M059J (cell line): Measurements from ENCODE around the gene CDC20. TPM values are rescaled to one million over a fixed set of nuclear protein-coding genes. Genes with fewer than 3 reads are reported as not detected.
A peak's percentile ranks its signal among the peaks of the same experiment; 100 is the strongest.

ENCODE experiments used
- DNase-seq: peaks from one replicate; pipeline ENCODE4 v3.0.0-alpha.2; 2012; ENCODE audit warnings: low read depth
- total RNA-seq: library from RNA; depleted of rRNA; stranded (reverse); fragments of >200 nt; shearing (Covaris generic); gene quantifications from 2 replicates; pipeline ENCODE4 v1.2.3, GENCODE V29; 2014

CDC20 gene
- total RNA-seq, 1 experiment from 2014 or later = 274 TPM

- peak; percentile 83 for DNase-seq
Measured at GRCh38 chr1:43329995-43330751, 28.6 kb upstream of the CDC20 start.

- no peak for DNase-seq
Measured at GRCh38 chr1:43331688-43332087, 27.1 kb upstream of the CDC20 start.

GRCh38 chr1:43334453-43335205 lies 24.2 kb upstream of the CDC20 start:
- DNase-seq = no peak

- no peak for DNase-seq
Measured at GRCh38 chr1:43337588-43337987, 21.2 kb upstream of the CDC20 start, which contains the start of gene MPL. TSS of gene MPL (plus strand) at chr1:43337818. CDS start at chr1:43337849, 31 bp downstream.

- no peak for DNase-seq
Measured at GRCh38 chr1:43338001-43338400, 20.8 kb upstream of the CDC20 start.

- DNase-seq = no peak
Measured at GRCh38 chr1:43339584-43340232, 19.1 kb upstream of the CDC20 start.

- DNase-seq = no peak
Measured at GRCh38 chr1:43340559-43340958, 18.2 kb upstream of the CDC20 start.

GRCh38 chr1:43344267-43344850 lies 14.4 kb upstream of the CDC20 start:
- DNase-seq = no peak

- peak; percentile 40 for DNase-seq
Measured at GRCh38 chr1:43345120-43345519, 13.7 kb upstream of the CDC20 start.

- DNase-seq = no peak
Measured at GRCh38 chr1:43346636-43347035, 12.1 kb upstream of the CDC20 start.

- no peak for DNase-seq
Measured at GRCh38 chr1:43348343-43348808, 10.4 kb upstream of the CDC20 start.

- DNase-seq = peak; percentile 91
Measured at GRCh38 chr1:43348809-43349593, 9.8 kb upstream of the CDC20 start.

- peak; percentile 94 for DNase-seq
Measured at GRCh38 chr1:43349594-43350306, 9.0 kb upstream of the CDC20 start.

- DNase-seq = no peak
Measured at GRCh38 chr1:43350976-43351375, 7.8 kb upstream of the CDC20 start.

- DNase-seq = no peak
Measured at GRCh38 chr1:43351421-43352350, 7.1 kb upstream of the CDC20 start.

- DNase-seq = no peak
Measured at GRCh38 chr1:43352351-43352705, 6.5 kb upstream of the CDC20 start.

GRCh38 chr1:43352881-43353280 lies 5.9 kb upstream of the CDC20 start:
- no peak for DNase-seq

- no peak for DNase-seq
Measured at GRCh38 chr1:43354471-43354870, 4.3 kb upstream of the CDC20 start.

- peak; percentile 57 for DNase-seq
Measured at GRCh38 chr1:43354936-43355335, 3.8 kb upstream of the CDC20 start.

- no peak for DNase-seq
Measured at GRCh38 chr1:43357251-43357650, 1.5 kb upstream of the CDC20 start.
